Measurements from ENCODE around the gene QRFP.

DNA sequence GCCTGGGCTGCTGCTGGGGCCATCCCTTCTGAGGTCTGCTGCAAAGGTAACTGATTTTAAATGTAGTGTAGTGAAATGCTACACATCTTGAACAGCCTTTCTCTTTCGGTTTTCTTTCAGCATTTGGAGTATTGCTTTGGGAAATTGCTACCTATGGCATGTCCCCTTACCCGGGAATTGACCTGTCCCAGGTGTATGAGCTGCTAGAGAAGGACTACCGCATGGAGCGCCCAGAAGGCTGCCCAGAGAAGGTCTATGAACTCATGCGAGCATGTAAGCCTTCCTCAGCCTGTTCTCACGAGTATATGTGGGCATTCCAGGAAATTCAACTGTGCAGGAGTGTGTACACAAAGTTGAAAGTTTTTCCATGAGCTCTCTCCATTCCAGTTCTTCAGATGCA lies 18.3 kb downstream of the QRFP start:
- TF ChIP-seq ZNF629 (tag by site-specific recombination; IDR thresholded peaks at IDR 0.05) = no peak
- TF ChIP-seq, protein P1, sequence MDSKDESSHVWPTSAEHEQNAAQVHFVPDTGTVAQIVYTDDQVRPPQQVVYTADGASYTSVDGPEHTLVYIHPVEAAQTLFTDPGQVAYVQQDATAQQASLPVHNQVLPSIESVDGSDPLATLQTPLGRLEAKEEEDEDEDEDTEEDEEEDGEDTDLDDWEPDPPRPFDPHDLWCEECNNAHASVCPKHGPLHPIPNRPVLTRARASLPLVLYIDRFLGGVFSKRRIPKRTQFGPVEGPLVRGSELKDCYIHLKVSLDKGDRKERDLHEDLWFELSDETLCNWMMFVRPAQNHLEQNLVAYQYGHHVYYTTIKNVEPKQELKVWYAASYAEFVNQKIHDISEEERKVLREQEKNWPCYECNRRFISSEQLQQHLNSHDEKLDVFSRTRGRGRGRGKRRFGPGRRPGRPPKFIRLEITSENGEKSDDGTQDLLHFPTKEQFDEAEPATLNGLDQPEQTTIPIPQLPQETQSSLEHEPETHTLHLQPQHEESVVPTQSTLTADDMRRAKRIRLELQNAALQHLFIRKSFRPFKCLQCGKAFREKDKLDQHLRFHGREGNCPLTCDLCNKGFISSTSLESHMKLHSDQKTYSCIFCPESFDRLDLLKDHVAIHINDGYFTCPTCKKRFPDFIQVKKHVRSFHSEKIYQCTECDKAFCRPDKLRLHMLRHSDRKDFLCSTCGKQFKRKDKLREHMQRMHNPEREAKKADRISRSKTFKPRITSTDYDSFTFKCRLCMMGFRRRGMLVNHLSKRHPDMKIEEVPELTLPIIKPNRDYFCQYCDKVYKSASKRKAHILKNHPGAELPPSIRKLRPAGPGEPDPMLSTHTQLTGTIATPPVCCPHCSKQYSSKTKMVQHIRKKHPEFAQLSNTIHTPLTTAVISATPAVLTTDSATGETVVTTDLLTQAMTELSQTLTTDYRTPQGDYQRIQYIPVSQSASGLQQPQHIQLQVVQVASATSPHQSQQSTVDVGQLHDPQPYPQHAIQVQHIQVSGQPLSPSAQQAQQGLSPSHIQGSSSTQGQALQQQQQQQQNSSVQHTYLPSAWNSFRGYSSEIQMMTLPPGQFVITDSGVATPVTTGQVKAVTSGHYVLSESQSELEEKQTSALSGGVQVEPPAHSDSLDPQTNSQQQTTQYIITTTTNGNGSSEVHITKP (tag by site-specific recombination; IDR thresholded peaks at IDR 0.05) = no peak

Measured in HEK293 (cell line).